ENCODE data around the gene LEP. TPM values are rescaled to one million over a fixed set of nuclear protein-coding genes. Genes with fewer than 3 reads are reported as not detected.

Gene LEP
- total RNA-seq, 2 experiments from 2014 or later, result not detected

DNA sequence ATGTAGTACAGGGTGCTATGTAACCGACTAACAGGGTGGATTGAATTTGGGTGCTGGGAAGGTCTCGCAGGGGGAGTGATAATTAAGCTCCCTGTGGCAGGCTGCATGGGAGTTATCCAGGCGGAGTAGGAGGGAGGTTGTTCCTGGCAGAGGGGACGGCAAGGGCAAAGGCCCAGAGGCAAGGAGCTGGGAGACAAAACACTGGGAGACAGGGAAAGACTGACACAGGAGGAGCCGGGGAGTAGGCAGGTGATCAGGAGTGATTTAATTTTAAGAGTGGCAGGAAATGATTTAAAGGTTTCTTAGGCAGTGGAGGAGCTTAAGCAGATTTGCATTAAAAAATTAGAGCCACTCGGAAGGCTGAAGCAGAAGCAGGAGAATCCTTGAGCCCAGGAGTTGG, 40.7 kb upstream of the LEP start:
- intact Hi-C loops (cut with micrococcal nuclease; ENCODE audit: unreplicated experiment), result no loop called here
- CTCF ChIA-PET (ENCODE audit: unreplicated experiment), result no interaction called here
- no peak overlapping the region for H3K27ac ChIP-seq (ENCODE audit: low read depth, low read length, poor library complexity, severe bottlenecking)
- H3K79me2 ChIP-seq (ENCODE audit: insufficient read depth, low read depth, low read length), result no peaks in the 10 kb centered on the region
- no peaks in the 10 kb centered on the region for H3K9me2 ChIP-seq (ENCODE audit: insufficient read depth, low read length)
- no peak for DNase-seq (ENCODE audit: low spot score)
- no peaks in the 10 kb centered on the region for H3K36me3 ChIP-seq (ENCODE audit: insufficient read depth, low read length)
- TF ChIP-seq CTCF (conservative IDR thresholded peaks at IDR 0.05; ENCODE audit: low read length), result no peak
- no peak for TF ChIP-seq EZH2phosphoT487 (IDR thresholded peaks at IDR 0.05; ENCODE audit: borderline replicate concordance, low read depth, low read length)
- BruUV-seq (replicated peaks), result no TSS peak
- H3K4me2 ChIP-seq (ENCODE audit: low read length), result no peak overlapping the region
- no peaks in the 10 kb centered on the region for H3K4me1 ChIP-seq (ENCODE audit: insufficient read depth, low read length, poor library complexity, severe bottlenecking)
- no peak overlapping the region for H3K4me3 ChIP-seq (ENCODE audit: low read depth, low read length, poor library complexity, severe bottlenecking)
- H3K9me3 ChIP-seq (ENCODE audit: low read length), result peaks cover 5% of the 10 kb centered on the region; the same call in 1 of the 2 replicates
- no peaks in the 10 kb centered on the region for H4K20me1 ChIP-seq (ENCODE audit: insufficient read depth, low read length)
- POLR2A ChIA-PET, result interaction anchor here (0.6 kb wide), 1 partner anchor 154 kb away, joined by 3 read pairs; no protein-coding TSS in a partner anchor
- no peak overlapping the region for H2AFZ ChIP-seq (ENCODE audit: low read length)

- TF ChIP-seq EZH2phosphoT487 (IDR thresholded peaks at IDR 0.05; ENCODE audit: borderline replicate concordance, low read depth, low read length), result no peak
- no peak for TF ChIP-seq CTCF (conservative IDR thresholded peaks at IDR 0.05; ENCODE audit: low read length)
- Histone ChIP-seq H3K4me1 (ENCODE audit: insufficient read depth, low read length, poor library complexity, severe bottlenecking) (no peaks in the 10 kb centered on the region), H3K9me3 (ENCODE audit: low read length) (no peaks in the 10 kb centered on the region), H3K4me3 (ENCODE audit: low read depth, low read length, poor library complexity, severe bottlenecking) (no peak overlapping the region), H3K36me3 (ENCODE audit: insufficient read depth, low read length) (no peaks in the 10 kb centered on the region), H2AFZ (ENCODE audit: low read length) (no peak overlapping the region), H4K20me1 (ENCODE audit: insufficient read depth, low read length) (no peaks in the 10 kb centered on the region), H3K27ac (ENCODE audit: low read depth, low read length, poor library complexity, severe bottlenecking) (no peak overlapping the region), H3K9me2 (ENCODE audit: insufficient read depth, low read length) (no peaks in the 10 kb centered on the region), H3K79me2 (ENCODE audit: insufficient read depth, low read depth, low read length) (no peaks in the 10 kb centered on the region), H3K4me2 (ENCODE audit: low read length) (no peak overlapping the region)
- intact Hi-C loops (cut with micrococcal nuclease; ENCODE audit: unreplicated experiment), result no loop called here
- BruUV-seq (replicated peaks), result no TSS peak
- ChIA-PET POLR2A (interaction anchor here (0.6 kb wide), 1 partner anchor 155 kb away, joined by 3 read pairs; no protein-coding TSS in a partner anchor), CTCF (ENCODE audit: unreplicated experiment) (no interaction called here)
- DNase-seq (ENCODE audit: low spot score), result no peak
Observed at GRCh38 chr7:128201067-128201689, 39.9 kb upstream of the LEP start.

DNA sequence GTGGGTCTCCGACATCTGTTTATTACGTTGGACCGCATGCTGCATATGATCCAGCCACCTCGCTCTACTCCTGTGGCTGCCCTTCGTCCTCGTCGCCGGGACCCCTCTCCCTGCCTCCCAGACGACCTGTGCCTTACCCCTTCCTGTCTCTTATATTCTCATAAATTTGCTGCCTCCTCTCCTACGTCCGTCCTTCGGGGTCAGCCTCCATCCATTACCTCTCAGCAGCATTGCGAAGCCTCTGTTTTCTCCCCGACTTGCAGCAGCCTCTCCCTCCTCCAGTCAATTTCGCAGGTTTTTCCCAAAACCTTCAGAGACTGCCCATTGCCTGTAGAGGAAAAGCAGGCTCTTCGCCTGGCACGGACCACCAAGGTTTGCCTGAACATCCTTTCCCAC, 39.4 kb upstream of the LEP start:
- Histone ChIP-seq H3K9me3 (ENCODE audit: low read length) (no peaks in the 10 kb centered on the region), H3K36me3 (ENCODE audit: insufficient read depth, low read length) (no peaks in the 10 kb centered on the region), H4K20me1 (ENCODE audit: insufficient read depth, low read length) (no peaks in the 10 kb centered on the region), H3K79me2 (ENCODE audit: insufficient read depth, low read depth, low read length) (no peaks in the 10 kb centered on the region), H3K27ac (ENCODE audit: low read depth, low read length, poor library complexity, severe bottlenecking) (no peak overlapping the region), H3K4me3 (ENCODE audit: low read depth, low read length, poor library complexity, severe bottlenecking) (no peak overlapping the region), H3K4me1 (ENCODE audit: insufficient read depth, low read length, poor library complexity, severe bottlenecking) (no peaks in the 10 kb centered on the region), H2AFZ (ENCODE audit: low read length) (no peak overlapping the region), H3K9me2 (ENCODE audit: insufficient read depth, low read length) (no peaks in the 10 kb centered on the region), H3K4me2 (ENCODE audit: low read length) (no peak overlapping the region)
- ChIA-PET POLR2A (no interaction called here), CTCF (ENCODE audit: unreplicated experiment) (no interaction called here)
- no peak for DNase-seq (ENCODE audit: low spot score)
- TF ChIP-seq EZH2phosphoT487 (IDR thresholded peaks at IDR 0.05; ENCODE audit: borderline replicate concordance, low read depth, low read length) (no peak), CTCF (conservative IDR thresholded peaks at IDR 0.05; ENCODE audit: low read length) (no peak)
- BruUV-seq (replicated peaks), result no TSS peak
- intact Hi-C loops (cut with micrococcal nuclease; ENCODE audit: unreplicated experiment), result no loop called here

Measured in OCI-LY7 (cell line).